NCI-H2081 treated with DMSO at 0.1 percent for 48 hours (cell line): ENCODE results near the gene PRRG1.
"Not testable (repeated sequence)": the region's sequence is repeated elsewhere in the genome, so short reads cannot be mapped to it uniquely, and the experiment has no call there.

Source experiments
- DNase-seq: peaks from one replicate; lab custom pipeline; 2025; lab: John Stamatoyannopoulos, UW

The PRRG1 gene

GRCh38 chrX:37470711-37471110, 121.5 kb downstream of the PRRG1 start:
- DNase-seq, result no peak

- no peak for DNase-seq
These were observed 123.7 kb downstream of the PRRG1 start for GRCh38 chrX:37472836-37473235.

GRCh38 chrX:37474478-37474877, 125.3 kb downstream of the PRRG1 start:
- DNase-seq, result no peak

GRCh38 chrX:37476571-37477170, 127.5 kb downstream of the PRRG1 start:
- DNase-seq, result no peak

- not testable (repeated sequence) for DNase-seq
These were observed 135.2 kb downstream of the PRRG1 start for GRCh38 chrX:37484335-37484734.

- no peak for DNase-seq
These were observed 136.3 kb downstream of the PRRG1 start for GRCh38 chrX:37485429-37485828.

GRCh38 chrX:37487271-37487670, 138.1 kb downstream of the PRRG1 start:
- DNase-seq, result no peak

- no peak for DNase-seq
These were observed 139.2 kb downstream of the PRRG1 start for GRCh38 chrX:37488323-37488722.

- DNase-seq, result no peak
These were observed 142.5 kb downstream of the PRRG1 start for GRCh38 chrX:37491686-37492085.

GRCh38 chrX:37495760-37496159, 146.6 kb downstream of the PRRG1 start:
- DNase-seq, result not testable (repeated sequence)

- not testable (repeated sequence) for DNase-seq
These were observed 148.0 kb downstream of the PRRG1 start for GRCh38 chrX:37497126-37497525.

- not testable (repeated sequence) for DNase-seq
These were observed 149.2 kb downstream of the PRRG1 start for GRCh38 chrX:37498323-37498722.

- DNase-seq, result not testable (repeated sequence)
These were observed 150.5 kb downstream of the PRRG1 start for GRCh38 chrX:37499649-37500048.

- no peak for DNase-seq
These were observed 155.8 kb downstream of the PRRG1 start for GRCh38 chrX:37504991-37505390.
